ENCODE results near the gene ST3GAL6.

GRCh38 chr3:98727638-98728037, 35.5 kb upstream of the ST3GAL6 start:
- TF ChIP-seq CTCF (IDR thresholded peaks at IDR 0.05; ENCODE audit: low read length) (no peak), EZH2 (IDR thresholded peaks at IDR 0.05; ENCODE audit: borderline replicate concordance, low read length) (no peak)
